GM21390 (cell line): Measurements from ENCODE around the gene DYNC2I2.
"Not testable (repeated sequence)": the region's sequence is repeated elsewhere in the genome, so short reads cannot be mapped to it uniquely, and the experiment has no call there.

Experiments
- ATAC-seq: cut with Tn5 transposase; IDR thresholded peaks from one replicate; pipeline ENCODE4 v1.9.1; 2021; ENCODE audit not compliant: unreplicated experiment

Gene DYNC2I2

DNA sequence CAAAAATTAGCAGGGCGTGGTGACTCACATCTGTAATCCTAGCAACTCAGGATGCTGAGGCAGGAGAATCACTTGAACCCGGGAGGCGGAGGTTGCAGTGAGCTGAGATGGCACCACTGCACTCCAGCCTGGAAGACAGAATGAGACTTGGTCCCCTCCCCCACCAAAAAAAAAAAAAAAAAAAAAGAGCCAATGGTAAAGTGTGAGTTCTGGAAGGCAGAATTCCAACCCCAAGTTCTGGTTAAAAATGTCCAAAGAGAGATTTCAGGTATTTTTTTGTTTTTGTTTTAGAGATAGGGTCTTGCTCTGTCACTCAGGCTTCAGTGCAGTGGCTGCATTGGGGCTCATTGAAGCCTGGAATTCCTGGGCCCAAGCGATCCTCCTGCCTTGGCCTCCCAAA lies 30.8 kb upstream of the DYNC2I2 start:
- ATAC-seq: no peak

DNA sequence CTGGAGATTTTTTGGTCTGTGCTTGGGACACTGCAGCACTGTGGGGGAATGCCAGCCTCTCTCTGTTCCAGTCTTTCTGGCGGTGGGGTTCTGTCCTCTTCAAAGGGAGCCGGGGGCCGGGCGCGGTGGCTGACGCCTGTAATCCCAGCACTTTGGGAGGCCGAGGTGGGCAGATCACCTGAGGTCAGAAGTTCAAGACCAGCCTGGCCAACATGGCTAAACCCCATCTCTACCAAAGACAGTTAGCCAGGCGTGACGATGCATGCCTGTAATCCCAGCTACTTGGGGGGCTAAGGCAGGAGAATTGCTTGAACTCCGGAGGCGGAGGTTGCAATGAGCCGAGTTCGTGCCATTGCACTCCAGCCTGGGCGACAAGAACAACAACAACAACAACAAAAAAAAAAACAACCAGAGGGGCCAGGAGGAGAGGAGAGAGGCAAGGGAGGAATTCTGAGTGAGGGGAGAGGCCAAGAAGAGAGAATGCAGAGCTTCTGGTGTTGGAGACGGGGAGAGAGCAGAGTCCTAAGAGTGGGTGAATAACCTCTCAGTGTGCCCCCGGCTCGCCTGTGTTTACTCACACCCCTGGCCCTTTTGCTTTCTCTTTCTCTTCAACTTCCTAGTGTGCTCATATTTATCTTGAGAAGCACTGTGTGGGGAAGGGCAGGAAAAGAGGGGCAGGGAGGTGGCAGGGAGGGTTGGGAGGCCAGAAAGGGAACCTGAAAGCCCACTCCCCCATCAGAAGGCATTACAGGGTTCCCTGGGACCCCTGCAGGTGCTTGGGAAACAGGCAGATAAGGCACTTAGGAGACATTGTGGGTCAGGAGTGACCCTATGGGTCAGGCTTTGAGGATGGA lies 29.2 kb upstream of the DYNC2I2 start:
- ATAC-seq: no peak

DNA sequence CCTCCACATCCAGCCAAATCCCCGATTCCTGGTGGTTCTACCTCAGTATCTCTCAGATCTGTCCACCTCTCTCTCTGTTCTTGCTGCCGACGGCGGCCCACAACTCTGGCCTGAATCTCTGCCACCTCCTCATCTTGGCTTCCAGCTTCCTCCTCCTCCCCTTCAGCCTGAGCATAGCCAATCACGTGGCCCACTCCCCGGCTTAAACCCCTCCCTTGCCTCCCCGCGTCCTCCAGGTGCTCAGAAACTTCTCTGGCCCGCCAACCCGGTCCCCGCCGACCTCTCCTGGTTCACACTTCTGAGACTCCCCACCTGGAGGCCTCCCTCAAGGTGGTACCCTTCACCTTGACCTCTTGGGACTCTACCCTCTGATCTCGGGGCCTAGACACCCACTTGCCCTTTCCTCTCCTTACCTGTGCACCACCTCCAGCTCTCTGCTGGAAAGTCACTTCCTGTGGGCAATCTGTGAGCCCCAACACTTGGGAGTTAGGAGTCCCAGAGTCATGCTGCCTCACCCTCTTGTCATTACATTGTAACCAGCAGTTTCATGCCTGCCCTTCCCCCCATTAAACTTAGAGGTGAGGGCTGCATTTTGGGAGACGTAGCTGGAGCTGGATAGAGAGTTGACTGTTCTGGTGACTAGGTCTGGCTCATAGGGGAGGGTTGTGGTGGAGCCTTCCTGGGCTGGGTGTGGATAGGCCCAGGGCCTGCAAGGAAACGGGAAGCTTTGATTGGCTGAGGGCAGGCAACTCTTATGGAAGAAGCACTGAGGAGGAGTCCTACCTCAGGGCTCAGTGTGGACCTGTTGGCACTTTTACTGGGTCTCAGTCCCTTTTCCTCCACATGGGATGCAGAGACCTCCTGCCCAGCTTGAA lies 27.9 kb upstream of the DYNC2I2 start:
- peak; percentile 36 for ATAC-seq

DNA sequence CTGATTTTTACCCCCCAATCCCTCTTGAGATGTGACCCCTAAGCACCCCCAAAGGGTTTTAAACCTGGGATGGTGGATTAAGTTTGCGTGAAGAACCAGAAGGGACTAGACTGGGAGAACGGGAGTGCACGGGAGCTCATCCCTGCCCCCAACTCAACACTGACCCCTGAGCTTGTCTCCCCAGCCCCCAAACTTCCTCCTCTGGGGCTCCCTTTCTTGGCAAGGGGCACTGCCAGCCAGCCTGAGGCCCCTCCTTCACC lies 27.3 kb upstream of the DYNC2I2 start:
- no peak for ATAC-seq

DNA sequence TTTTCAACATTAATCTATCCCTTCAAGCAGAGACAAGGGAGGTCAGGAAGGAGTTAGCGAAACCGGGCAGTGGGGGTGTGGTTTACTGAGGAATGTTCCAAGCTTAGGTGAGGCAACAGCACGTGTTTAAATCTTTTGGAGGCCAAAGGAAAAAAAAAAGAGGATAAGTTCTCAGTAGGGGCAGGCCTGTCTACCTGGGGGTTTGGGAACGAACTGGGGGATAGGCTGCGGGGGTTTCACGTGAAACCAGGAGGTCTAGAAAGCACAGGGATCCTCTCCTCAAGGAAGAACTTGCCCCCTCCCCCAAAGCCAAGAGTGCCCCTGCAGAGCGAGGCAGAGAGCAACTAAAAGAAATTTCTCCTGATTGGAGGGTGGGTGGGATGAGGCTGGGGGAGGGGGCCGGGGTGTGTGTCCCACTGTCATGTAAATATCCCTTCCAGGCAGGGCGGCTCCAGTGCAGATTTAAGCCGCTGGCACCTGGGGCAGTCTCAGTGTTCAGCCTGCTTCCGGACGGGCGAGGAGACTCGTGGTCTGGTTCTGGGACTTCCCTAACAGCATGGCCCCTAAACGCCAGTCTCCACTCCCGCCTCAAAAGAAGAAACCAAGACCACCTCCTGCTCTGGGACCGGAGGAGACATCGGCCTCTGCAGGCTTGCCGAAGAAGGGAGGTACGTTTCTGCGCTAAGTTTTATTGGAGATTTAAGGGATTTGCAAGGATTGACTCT lies 26.9 kb upstream of the DYNC2I2 start:
- no peak for ATAC-seq

DNA sequence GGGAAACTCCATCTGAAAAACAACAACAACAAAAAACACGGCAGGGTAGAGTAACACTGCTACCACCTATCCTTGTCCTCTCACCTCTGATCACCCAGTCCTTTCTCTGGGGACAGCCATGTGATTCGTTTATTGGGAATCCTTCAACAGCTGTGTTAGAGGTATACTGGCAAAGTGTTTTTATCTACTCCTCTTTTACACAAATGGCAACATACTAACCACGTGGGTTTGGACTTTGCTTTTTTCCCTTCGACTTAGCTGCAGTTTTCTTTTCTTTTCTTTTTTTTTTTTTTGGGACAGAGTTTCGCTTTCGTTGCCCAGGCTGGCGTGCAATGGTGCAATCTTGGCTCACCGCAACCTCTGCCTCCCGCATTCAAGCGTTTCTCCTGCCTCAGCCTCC lies 21.1 kb upstream of the DYNC2I2 start:
- no peak for ATAC-seq

DNA sequence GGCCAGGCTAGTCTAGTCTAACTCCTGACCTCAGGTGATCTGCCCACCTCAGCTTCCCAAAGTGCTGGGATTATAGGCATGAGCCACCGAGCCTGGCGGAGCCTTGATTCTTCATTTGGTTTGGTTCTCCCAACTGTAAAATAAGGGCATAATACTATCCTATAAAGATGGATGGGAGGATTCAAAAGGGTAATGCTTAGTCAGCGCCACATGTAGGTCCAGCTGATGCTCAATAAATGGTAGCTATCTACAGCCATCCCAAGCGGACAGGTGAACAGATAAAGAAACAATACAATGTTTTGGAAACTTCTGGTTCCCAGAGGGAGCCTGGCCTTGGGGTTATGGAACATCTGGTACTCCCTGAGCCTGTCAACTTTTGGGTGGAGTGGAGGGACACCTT lies 18.7 kb upstream of the DYNC2I2 start:
- ATAC-seq: no peak

DNA sequence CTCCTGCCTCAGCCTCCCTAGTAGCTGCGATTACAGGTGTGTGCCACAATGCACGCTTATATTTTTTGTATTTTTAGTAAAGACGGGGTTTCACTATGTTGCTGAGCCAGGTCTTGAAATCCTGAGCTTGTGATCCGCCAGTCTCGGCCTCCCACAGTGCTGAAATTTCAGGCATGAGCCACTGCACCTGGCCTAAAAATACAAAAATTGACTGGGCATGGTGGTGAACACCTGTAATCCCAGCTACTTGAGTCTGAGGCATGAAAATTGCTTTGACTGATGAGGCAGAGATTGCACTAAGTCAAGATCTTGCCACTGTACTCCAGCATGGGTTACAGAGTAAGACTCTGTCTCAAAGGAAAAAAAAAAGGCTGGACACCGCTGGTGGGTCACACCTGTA lies 13.1 kb upstream of the DYNC2I2 start:
- ATAC-seq: no peak

DNA sequence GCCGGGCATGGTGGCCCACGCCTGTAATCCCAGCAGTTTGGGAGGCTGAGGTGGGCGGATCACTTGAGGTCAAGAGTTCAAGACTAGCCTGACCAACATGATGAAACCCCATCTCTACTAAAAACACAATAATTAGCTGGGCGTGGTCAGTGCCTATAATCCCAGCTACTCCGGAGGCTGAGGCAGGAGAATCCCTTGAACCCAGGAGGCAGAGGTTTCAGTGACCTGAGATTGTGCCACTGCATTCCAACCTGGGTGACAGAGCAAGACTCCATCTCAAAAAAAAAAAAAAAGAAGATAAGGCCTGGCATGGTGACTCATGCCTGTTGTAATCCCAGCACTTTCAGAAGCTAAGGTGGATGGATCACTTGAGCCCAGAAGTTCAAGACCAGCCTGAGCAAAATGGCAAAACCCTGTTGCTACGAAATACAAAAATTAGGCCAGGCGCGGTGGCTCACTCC lies 9.9 kb upstream of the DYNC2I2 start:
- not testable (repeated sequence) for ATAC-seq

DNA sequence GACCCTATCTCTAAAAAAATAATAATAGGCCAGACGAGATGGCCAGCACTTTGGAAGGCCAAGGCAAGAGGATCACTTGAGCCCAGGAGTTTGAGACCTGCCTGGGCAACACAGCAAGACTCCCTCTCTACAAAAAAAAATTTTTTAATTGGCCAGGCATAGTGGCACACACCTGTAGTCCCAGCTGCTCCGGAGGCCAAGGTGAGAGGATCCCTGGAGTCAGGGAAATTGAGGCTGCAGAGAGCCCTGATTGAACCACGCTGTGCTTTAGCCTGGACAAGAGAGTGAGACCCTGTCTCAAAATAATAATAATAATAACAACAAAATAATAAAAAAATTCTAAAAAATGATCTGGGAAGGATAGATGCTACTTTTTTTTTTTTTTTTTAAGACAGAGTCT lies 1.1 kb upstream of the DYNC2I2 start:
- no peak for ATAC-seq

DNA sequence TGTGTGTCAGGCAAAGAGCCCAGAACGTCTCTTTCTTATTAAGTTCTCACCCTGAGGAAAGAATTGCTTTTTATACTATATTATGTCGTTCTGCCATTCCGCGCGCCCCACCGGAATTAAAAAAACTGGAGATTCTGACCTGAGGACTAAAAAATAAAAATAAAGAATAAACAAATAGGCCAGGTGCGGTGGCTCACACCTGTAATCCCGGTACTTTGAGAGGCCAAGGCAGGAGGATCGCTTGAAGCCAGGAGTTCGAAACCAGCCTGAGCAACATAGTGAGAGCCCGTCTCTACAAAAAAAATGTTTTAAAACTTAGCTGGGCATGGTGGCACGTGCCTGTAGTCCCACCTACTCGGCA lies 677 bp upstream of the DYNC2I2 start:
- no peak for ATAC-seq

DNA sequence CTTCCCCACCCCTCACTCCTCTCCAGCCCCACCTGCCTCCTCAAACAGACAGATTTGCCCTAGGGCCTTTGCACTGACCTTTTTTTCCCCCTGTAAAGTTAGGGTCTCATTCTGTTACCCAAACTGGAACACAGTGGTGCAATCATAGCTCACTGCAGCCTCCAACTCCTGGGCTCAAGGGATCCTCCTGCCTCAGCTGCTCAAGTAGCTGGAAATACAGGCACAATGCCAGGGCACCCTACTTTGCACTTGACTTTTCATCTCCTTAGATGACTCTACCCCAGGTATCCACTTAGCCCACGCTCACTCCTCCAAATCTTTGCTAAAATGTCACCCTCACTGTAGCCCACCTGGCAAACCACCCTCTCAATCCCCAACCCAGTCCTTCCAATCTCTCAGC lies 2.2 kb downstream of the DYNC2I2 start:
- no peak for ATAC-seq

DNA sequence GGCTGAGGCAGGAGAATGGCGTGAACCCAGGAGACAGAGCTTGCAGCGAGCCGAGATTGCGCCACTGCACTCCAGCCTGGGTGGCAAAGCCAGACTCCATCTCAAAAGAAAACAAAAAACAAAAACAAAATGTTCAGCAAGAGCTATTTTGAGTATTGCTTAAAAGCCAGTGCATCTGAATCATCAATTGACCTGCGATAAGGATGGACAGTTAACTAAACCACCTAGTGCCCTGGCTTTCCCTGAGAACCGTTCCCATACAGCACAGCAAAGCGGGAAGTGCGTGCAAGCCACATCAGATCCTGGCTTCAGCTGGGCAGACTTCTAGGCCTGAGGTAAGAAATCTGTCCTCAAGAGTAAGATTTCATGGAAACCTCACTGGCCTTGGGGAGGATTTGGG lies 2.7 kb downstream of the DYNC2I2 start:
- ATAC-seq: no peak

DNA sequence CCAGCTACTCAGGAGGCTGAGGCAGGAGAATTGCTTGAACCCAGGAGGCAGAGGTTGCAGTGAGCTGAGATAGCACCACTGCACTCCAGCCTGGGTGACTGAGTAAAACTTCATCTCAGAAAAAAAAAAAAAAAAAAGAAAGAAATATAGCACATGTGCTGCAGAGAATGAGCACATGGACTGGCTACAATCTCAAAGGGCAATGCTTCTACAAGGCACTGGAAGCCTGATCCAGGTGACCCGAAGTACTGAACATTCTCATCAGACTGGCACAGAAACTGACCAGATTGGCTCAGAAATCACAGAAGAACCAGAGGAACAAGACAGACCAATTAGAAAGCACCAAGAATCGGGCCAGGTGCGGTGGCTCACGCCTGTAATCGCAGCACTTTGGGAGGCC lies 4.8 kb downstream of the DYNC2I2 start:
- no peak for ATAC-seq

DNA sequence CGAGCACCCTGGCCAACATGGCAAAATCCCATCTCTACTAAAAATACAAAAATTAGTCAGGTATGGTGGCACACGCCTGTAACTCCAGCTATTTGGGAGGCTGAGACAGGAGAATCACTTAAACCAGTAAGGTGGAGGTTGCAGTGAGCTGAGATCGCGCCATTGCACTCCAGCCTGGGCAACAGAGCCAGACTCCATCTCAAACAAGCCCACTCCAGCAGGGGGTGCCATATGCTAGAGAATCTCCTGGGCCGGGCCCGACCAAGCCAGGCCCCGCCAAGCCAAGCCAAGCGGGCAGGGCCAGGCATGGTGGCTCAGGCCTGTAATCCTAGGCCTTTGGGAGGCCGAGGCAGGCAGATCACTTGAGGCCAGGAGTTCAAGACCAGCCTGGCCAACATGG lies 8.4 kb downstream of the DYNC2I2 start:
- ATAC-seq: not testable (repeated sequence)

DNA sequence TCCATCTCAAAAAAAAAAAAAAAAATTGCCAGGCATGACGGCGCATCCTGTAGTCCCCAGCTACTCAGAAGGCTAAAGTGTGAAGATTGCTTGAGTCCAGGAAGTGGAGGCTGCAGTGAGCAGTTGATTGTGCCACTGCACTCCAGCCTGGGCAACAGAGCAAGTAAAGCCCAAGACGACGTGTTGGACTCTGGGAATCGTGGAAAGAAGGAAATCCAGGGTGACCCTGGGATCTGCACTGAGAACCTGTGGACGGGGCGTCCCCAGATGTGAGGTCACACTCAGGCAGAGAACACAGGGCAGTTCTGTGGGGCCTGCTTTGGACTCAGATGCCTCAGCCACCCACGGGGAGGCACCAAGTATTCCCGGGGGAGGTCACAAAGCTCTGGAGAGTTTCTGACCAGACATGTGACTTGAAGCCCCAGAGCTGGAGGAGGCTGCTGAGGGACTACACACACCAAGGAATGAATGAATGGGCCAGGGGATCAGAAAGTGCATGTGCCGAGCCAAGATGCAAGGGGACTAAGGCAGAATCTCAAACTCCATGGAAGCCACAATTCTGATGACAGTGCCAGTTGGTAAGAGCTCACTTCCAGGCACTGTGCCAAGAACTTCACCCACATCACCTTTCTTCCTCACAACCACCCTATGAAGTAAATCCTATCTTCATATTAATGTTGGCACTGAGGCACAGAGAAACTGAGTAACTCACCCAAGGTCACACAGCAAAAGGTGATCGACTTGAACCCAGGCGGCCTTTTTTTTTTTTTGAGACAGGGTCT lies 12.9 kb downstream of the DYNC2I2 start:
- peak; percentile 66 for ATAC-seq

DNA sequence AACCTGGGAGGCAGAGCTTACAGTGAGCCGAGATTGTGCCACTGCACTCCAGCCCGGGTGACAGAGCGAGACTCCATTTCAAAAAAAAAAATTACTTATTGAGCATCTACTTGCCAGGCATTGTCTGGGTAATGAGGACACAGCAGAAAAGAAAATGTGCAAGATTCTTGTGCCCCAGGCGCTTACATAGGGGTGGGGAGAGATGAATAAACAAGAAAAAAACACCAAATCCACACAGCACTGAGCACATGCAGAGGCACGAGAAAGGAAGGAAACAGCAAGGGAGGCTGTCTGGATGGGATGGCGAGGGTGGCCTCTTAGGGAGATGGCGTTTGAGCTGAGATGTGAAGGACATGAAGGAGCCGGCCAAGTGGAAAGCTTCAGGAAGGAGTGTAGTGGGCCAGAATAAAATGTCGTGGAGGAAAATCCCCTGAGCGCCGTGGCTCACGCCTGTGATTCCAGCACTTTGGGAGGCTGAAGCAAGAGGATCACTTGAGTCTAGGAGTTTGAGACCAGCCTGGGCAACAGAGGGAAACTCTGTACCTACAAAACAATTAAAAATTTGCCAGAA lies 13.9 kb downstream of the DYNC2I2 start:
- ATAC-seq: no peak

DNA sequence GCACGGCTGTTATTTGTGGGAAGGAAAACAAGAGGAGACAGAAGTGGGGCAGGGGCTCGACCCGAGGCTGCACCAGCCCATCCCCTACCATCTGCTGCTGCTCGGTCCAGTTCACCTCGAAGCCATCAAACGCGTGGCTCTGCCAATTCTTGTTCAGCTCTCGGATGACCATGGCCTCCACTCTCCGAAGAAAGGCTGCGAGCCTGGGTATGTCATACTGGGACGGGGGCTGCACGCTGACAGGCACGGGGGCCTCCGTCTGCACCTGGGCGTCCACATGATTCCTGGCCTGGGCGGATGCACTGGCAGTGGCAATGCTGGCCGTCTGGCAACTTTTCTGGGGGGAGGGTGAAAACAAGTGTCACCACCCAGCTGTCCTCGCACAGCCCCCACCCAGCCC lies 16.0 kb downstream of the DYNC2I2 start:
- no peak for ATAC-seq

DNA sequence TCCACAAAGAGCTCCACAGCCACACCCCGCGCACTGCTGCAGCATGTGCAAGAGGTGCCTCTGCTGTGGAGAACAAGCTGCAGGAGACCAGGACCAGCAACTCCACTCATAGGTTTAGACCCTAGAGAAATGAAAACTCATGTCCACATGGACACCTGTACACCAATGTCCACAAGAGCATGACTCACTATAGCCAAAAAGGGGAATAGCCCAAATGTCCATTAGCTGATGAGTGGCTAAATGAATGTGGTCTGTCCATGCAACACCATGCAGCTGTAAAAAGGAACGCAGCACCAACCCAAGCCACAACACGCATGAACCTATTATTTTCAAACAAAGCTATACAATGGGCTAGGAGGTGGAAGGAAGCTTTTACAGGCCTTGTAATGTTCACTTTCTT lies 18.1 kb downstream of the DYNC2I2 start:
- no peak for ATAC-seq

DNA sequence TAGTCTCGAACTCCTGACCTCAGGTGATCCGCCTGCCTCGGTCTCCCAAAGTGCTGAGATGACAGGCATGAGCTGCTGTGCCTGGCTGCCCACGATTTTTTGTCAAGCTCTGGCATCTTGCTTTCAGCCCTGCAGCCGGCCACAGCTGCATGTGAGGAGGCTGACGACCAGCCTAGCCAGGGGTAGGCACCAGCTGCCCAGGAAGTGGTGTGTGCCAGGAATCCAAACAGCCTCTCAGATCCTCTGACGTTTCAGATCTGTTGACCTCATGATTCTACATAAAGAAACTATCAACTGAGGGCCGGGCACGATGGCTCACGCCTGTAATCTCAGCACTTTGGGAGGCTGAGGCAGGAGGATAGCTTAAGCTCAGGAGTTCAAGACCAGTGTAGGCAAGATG lies 19.0 kb downstream of the DYNC2I2 start:
- ATAC-seq: no peak
